Measurements from ENCODE around the gene TAB2. TPM values are rescaled to one million over a fixed set of nuclear protein-coding genes. Genes with fewer than 3 reads are reported as not detected.

The TAB2 gene
- total and polyA plus RNA-seq, 2 donors (not counting 1 experiment from before 2014, with no cell fraction given), result 31.6 to 88.5 TPM

GRCh38 chr6:149414821-149415220, 97.3 kb downstream of the TAB2 start:
- H3K4me3 Mint-ChIP-seq, result no peak overlapping the region
- no peak overlapping the region for H3K4me2 ChIP-seq (replicated peaks; ENCODE audit: low read depth, low read length, poor library complexity, severe bottlenecking)
- no peak overlapping the region for H3K4me3 ChIP-seq (ENCODE audit: control extremely low read depth in 1 of 5, extremely low read depth in 1 of 5, insufficient read depth in 1 of 5, low read depth in 2 of 5, low read length in 4 of 5)
- H3K9me3 Mint-ChIP-seq (ENCODE audit: insufficient read depth), result peaks cover 2% of the 10 kb centered on the region
- no peaks in the 10 kb centered on the region for H3K27me3 ChIP-seq (replicated peaks in 1 of 4; ENCODE audit: control extremely low read depth in 1 of 4, control insufficient read depth in 3 of 4, insufficient read depth in 4 of 4, low read length in 3 of 4)
- no peak overlapping the region for H3K9ac ChIP-seq (ENCODE audit: low read length)
- H3K27ac Mint-ChIP-seq, result no peak overlapping the region
- POLR2A ChIA-PET, result no interaction called here
- H3K79me2 ChIP-seq (ENCODE audit: control insufficient read depth, insufficient read depth, low read length), result no peaks in the 10 kb centered on the region
- H3K9me3 ChIP-seq (ENCODE audit: control extremely low read depth in 1 of 3, control insufficient read depth in 2 of 3, insufficient read depth in 1 of 3, low read length in 2 of 3), result no peaks in the 10 kb centered on the region
- intact Hi-C loops (cut with micrococcal nuclease), result loop anchor here (5.0 kb wide), 1 partner anchor 333 kb away; no protein-coding TSS in a partner anchor
- H2AFZ ChIP-seq (ENCODE audit: insufficient read depth, low read depth, low read length, poor library complexity, severe bottlenecking), result no peak overlapping the region
- ATAC-seq (ENCODE audit: low read depth) (no peak), DNase-seq (no peak)
- no peaks in the 10 kb centered on the region for H3K27me3 Mint-ChIP-seq
- no peaks in the 10 kb centered on the region for H4K20me1 ChIP-seq (ENCODE audit: control insufficient read depth, insufficient read depth, low read length, poor library complexity, severe bottlenecking)
- peaks cover 3 to 12% of the 10 kb centered on the region in 2 experiments for H3K36me3 ChIP-seq (replicated peaks in 1 of 2; ENCODE audit: control extremely low read depth in 1 of 2, control insufficient read depth in 1 of 2, extremely low read depth in 1 of 2, insufficient read depth in 2 of 2, low read length in 1 of 2)
- 100% methylated on average over 2 of the region's 4 CpGs for WGBS (ENCODE audit: insufficient coverage)
- peaks cover 5% of the 10 kb centered on the region for H3K4me1 Mint-ChIP-seq
- CTCF ChIA-PET, result interaction anchor here (1.0 kb wide), 1 partner anchor 17 kb away, joined by 3 read pairs; no protein-coding TSS in a partner anchor
- no peak for TF ChIP-seq CTCF (IDR thresholded peaks at IDR 0.05)
- TF ChIP-seq EZH2 (IDR thresholded peaks at IDR 0.05; ENCODE audit: borderline replicate concordance, insufficient read depth, low read depth, low read length, poor library complexity, severe bottlenecking), result no peak
- no peak overlapping the region for H3K27ac ChIP-seq (ENCODE audit: low read length in 2 of 2)
- no peaks in the 10 kb centered on the region for H3K4me1 ChIP-seq (ENCODE audit: control insufficient read depth in 2 of 2, insufficient read depth in 2 of 2, low read length in 2 of 2)

GRCh38 chr6:149419696-149420404, 102.3 kb downstream of the TAB2 start:
- no peak overlapping the region for H3K4me3 ChIP-seq (ENCODE audit: control extremely low read depth in 1 of 5, extremely low read depth in 1 of 5, insufficient read depth in 1 of 5, low read depth in 2 of 5, low read length in 4 of 5)
- 96% methylated on average over 10 of the region's 13 CpGs for WGBS (ENCODE audit: insufficient coverage)
- H3K4me1 Mint-ChIP-seq, result no peaks in the 10 kb centered on the region
- no peaks in the 10 kb centered on the region for H3K79me2 ChIP-seq (ENCODE audit: control insufficient read depth, insufficient read depth, low read length)
- H3K4me1 ChIP-seq (ENCODE audit: control insufficient read depth in 2 of 2, insufficient read depth in 2 of 2, low read length in 2 of 2), result no peaks in the 10 kb centered on the region
- no peak overlapping the region for H3K27ac ChIP-seq (ENCODE audit: low read length in 2 of 2)
- POLR2A ChIA-PET, result interaction anchor here (0.8 kb wide), 1 partner anchor 55 kb away, joined by 4 read pairs; no protein-coding TSS in a partner anchor
- H3K9ac ChIP-seq (ENCODE audit: low read length), result no peak overlapping the region
- no peak overlapping the region for H3K4me3 Mint-ChIP-seq
- no peaks in the 10 kb centered on the region for H4K20me1 ChIP-seq (ENCODE audit: control insufficient read depth, insufficient read depth, low read length, poor library complexity, severe bottlenecking)
- no peak overlapping the region for H3K27ac Mint-ChIP-seq
- no peaks in the 10 kb centered on the region for H3K36me3 ChIP-seq (replicated peaks in 1 of 2; ENCODE audit: control extremely low read depth in 1 of 2, control insufficient read depth in 1 of 2, extremely low read depth in 1 of 2, insufficient read depth in 2 of 2, low read length in 1 of 2)
- ATAC-seq (ENCODE audit: low read depth), result no peak
- no peaks in the 10 kb centered on the region for H3K27me3 Mint-ChIP-seq
- H3K4me2 ChIP-seq (replicated peaks; ENCODE audit: low read depth, low read length, poor library complexity, severe bottlenecking), result no peak overlapping the region
- H3K9me3 Mint-ChIP-seq (ENCODE audit: insufficient read depth), result peaks cover 2% of the 10 kb centered on the region
- DNase-seq, result no peak
- intact Hi-C loops (cut with micrococcal nuclease), result loop anchor here (5.0 kb wide), 1 partner anchor 338 kb away; no protein-coding TSS in a partner anchor
- CTCF ChIA-PET, result interaction anchor here (1.1 to 6.3 kb wide), 4 partner anchors 13 to 391 kb away, joined by 3 to 44 read pairs (median 4); no protein-coding TSS in a partner anchor
- TF ChIP-seq EZH2 (IDR thresholded peaks at IDR 0.05; ENCODE audit: borderline replicate concordance, insufficient read depth, low read depth, low read length, poor library complexity, severe bottlenecking) (no peak), CTCF (IDR thresholded peaks at IDR 0.05) (no peak)
- no peaks in the 10 kb centered on the region for H3K9me3 ChIP-seq (ENCODE audit: control extremely low read depth in 1 of 3, control insufficient read depth in 2 of 3, insufficient read depth in 1 of 3, low read length in 2 of 3)
- H3K27me3 ChIP-seq (replicated peaks in 1 of 4; ENCODE audit: control extremely low read depth in 1 of 4, control insufficient read depth in 3 of 4, insufficient read depth in 4 of 4, low read length in 3 of 4), result no peaks in the 10 kb centered on the region
- H2AFZ ChIP-seq (ENCODE audit: insufficient read depth, low read depth, low read length, poor library complexity, severe bottlenecking), result no peak overlapping the region
